H1 (cell line): Measurements from ENCODE around the gene ZFAND6. TPM values are rescaled to one million over a fixed set of nuclear protein-coding genes. Genes with fewer than 3 reads are reported as not detected.

Experiments used
- CTCF ChIA-PET: fragments of 300-600 bp; sonication (Branson Sonifier 250); formaldehyde crosslinking; loops from one replicate; lab custom pipeline; 2021; ENCODE audit not compliant: partially characterized antibody; lab: Charles Lee
- POLR2A ChIA-PET: fragments of 300-600 bp; sonication (Branson Sonifier 250); formaldehyde crosslinking; loops from one replicate; lab custom pipeline; 2021; ENCODE audit warnings: inconsistent platforms; ENCODE audit not compliant: partially characterized antibody; lab: Charles Lee
- DNase-seq, 2 experiments: peaks; one replicate each; pipeline versions ENCODE4 v3.0.0 to v3.0.0-alpha.2; 2010 to 2022; ENCODE audit warnings: low spot score in 2 of 2, low read depth in 1 of 2, mixed read lengths in 1 of 2
- FAIRE-seq: peaks from 2 replicates; lab custom pipeline; 2011; peaks lifted over from hg19 to GRCh38; lab: Jason Lieb, UNC
- H2AFZ ChIP-seq: 2 replicates; pipeline ENCODE4 v1.8.1; 2012; ENCODE audit warnings: low read length, inconsistent platforms
- H2AK5ac ChIP-seq: 2 replicates; pipeline ENCODE4 v1.6.1; 2013; ENCODE audit warnings: low read depth, low read length
- H2BK120ac ChIP-seq: replicated peaks from 2 replicates; pipeline ENCODE3; 2013; ENCODE audit warnings: low read depth, low read length, inconsistent platforms
- H2BK12ac ChIP-seq: 2 replicates; pipeline ENCODE4 v1.6.1; 2013; ENCODE audit warnings: low read depth, low read length
- H2BK15ac ChIP-seq: 2 replicates; pipeline ENCODE4 v1.6.1; 2013; ENCODE audit warnings: low read length
- H2BK20ac ChIP-seq: 2 replicates; pipeline ENCODE4 v1.6.1; 2013; ENCODE audit warnings: low read length
- H2BK5ac ChIP-seq: 2 replicates; pipeline ENCODE4 v1.6.1; 2013; ENCODE audit warnings: low read depth, low read length
- H3K14ac ChIP-seq: 2 replicates; pipeline ENCODE4 v1.6.1; 2013; ENCODE audit warnings: inconsistent platforms; ENCODE audit not compliant: insufficient read length
- H3K18ac ChIP-seq: 2 replicates; pipeline ENCODE4 v1.6.1; 2013; ENCODE audit warnings: low read length; ENCODE audit errors: extremely low read depth
- H3K23ac ChIP-seq: 2 replicates; pipeline ENCODE4 v1.6.1; 2013; ENCODE audit warnings: inconsistent platforms; ENCODE audit not compliant: insufficient read length
- H3K23me2 ChIP-seq: 2 replicates; pipeline ENCODE4 v1.6.1; 2013; ENCODE audit warnings: low read depth, low read length
- H3K27ac ChIP-seq: 2 replicates; pipeline ENCODE4 v1.6.1; 2011; ENCODE audit warnings: low read depth, low read length, inconsistent platforms
- H3K27me3 ChIP-seq, 4 experiments: replicated peaks in 1 of 4; 1 replicate in 1 of 4; 2 replicates in 3 of 4; pipeline versions ENCODE4 v1.6.1 to v1.8.1; 2011 to 2013; ENCODE audit warnings: low read length in 3 of 4, mild to moderate bottlenecking in 3 of 4, inconsistent platforms in 2 of 4, mixed read lengths in 2 of 4, moderate library complexity in 1 of 4; ENCODE audit not compliant: control insufficient read depth in 3 of 4, insufficient read depth in 3 of 4; ENCODE audit errors: extremely low read depth in 1 of 4
- H3K36me3 ChIP-seq, 4 experiments: 2 replicates each; pipeline versions ENCODE4 v1.6.1 to v1.8.1; 2011 to 2013; ENCODE audit warnings: mild to moderate bottlenecking in 4 of 4, low read length in 3 of 4, moderate library complexity in 2 of 4, control low read depth in 1 of 4, inconsistent platforms in 1 of 4; ENCODE audit not compliant: insufficient read depth in 4 of 4, control insufficient read depth in 2 of 4
- H3K4ac ChIP-seq: replicated peaks from 2 replicates; pipeline ENCODE3; 2013; ENCODE audit warnings: low read length, low read depth, mixed read lengths, inconsistent platforms; ENCODE audit not compliant: insufficient read length
- H3K4me1 ChIP-seq, 4 experiments: replicated peaks in 1 of 4; 1 replicate in 1 of 4; 2 replicates in 3 of 4; pipeline versions ENCODE4 v1.6.1 to v1.8.1; 2011 to 2013; ENCODE audit warnings: low read length in 3 of 4, inconsistent platforms in 2 of 4, mixed read lengths in 1 of 4; ENCODE audit not compliant: insufficient read depth in 4 of 4, control insufficient read depth in 3 of 4
- H3K4me2 ChIP-seq, 2 experiments: 2 replicates each; pipeline versions ENCODE4 v1.6.1 to v1.8.1; 2011 to 2013; ENCODE audit warnings: low read depth in 2 of 2, low read length in 2 of 2, control low read depth in 1 of 2, inconsistent platforms in 1 of 2, mild to moderate bottlenecking in 1 of 2; ENCODE audit not compliant: insufficient read depth in 1 of 2
- H3K4me3 ChIP-seq, 4 experiments: fragments of 200-600, 300-600 bp in 1 of 4; sonication (generic), shearing (Covaris generic), sonication (Bioruptor Twin) in 1 of 4; 2 replicates each; pipeline versions ENCODE4 v1.5.1 to v1.8.1; 2011 to 2016; ENCODE audit warnings: low read length in 4 of 4, low read depth in 3 of 4, control low read depth in 2 of 4, inconsistent platforms in 2 of 4, mild to moderate bottlenecking in 2 of 4, mixed read lengths in 1 of 4, moderate library complexity in 1 of 4; ENCODE audit not compliant: insufficient read depth in 2 of 4; ENCODE audit errors: extremely low read depth in 1 of 4
- H3K56ac ChIP-seq: replicated peaks from 2 replicates; pipeline ENCODE3; 2013; ENCODE audit warnings: low read depth, mild to moderate bottlenecking, mixed read lengths, low read length, inconsistent platforms; ENCODE audit not compliant: insufficient read length
- H3K79me1 ChIP-seq: 2 replicates; pipeline ENCODE4 v1.6.1; 2013; ENCODE audit warnings: low read depth, low read length, control low read depth
- H3K79me2 ChIP-seq, 2 experiments: 2 replicates each; pipeline versions ENCODE4 v1.6.1 to v1.8.1; 2012 to 2013; ENCODE audit warnings: low read length in 2 of 2, mild to moderate bottlenecking in 2 of 2, inconsistent platforms in 1 of 2; ENCODE audit not compliant: insufficient read depth in 2 of 2, control insufficient read depth in 1 of 2
- H3K9ac ChIP-seq, 4 experiments: replicated peaks in 1 of 4; 1 replicate in 1 of 4; 2 replicates in 3 of 4; pipeline versions ENCODE4 v1.6.1 to v1.8.1; 2011 to 2013; ENCODE audit warnings: low read depth in 3 of 4, low read length in 3 of 4, control low read depth in 2 of 4, mild to moderate bottlenecking in 2 of 4, moderate library complexity in 2 of 4, inconsistent platforms in 1 of 4; ENCODE audit errors: extremely low read depth in 1 of 4
- H3K9me3 ChIP-seq, 2 experiments: 2 replicates each; pipeline versions ENCODE4 v1.6.1 to v1.8.1; 2012 to 2013; ENCODE audit warnings: mild to moderate bottlenecking in 2 of 2, moderate library complexity in 2 of 2, control low read depth in 1 of 2, inconsistent platforms in 1 of 2, low read depth in 1 of 2, low read length in 1 of 2, mixed read lengths in 1 of 2; ENCODE audit not compliant: insufficient read depth in 2 of 2
- H4K20me1 ChIP-seq, 2 experiments: replicated peaks in 1 of 2; 2 replicates each; pipeline versions ENCODE3 to v1.8.1; 2011 to 2013; ENCODE audit warnings: inconsistent platforms in 2 of 2, low read length in 2 of 2, mild to moderate bottlenecking in 1 of 2; ENCODE audit not compliant: insufficient read depth in 2 of 2, control insufficient read depth in 1 of 2
- H4K5ac ChIP-seq: 2 replicates; pipeline ENCODE4 v1.6.1; 2013; ENCODE audit warnings: low read length, low read depth, mixed read lengths, inconsistent platforms; ENCODE audit not compliant: insufficient read length
- H4K8ac ChIP-seq: 2 replicates; pipeline ENCODE4 v1.8.0; 2013; ENCODE audit warnings: mild to moderate bottlenecking, moderate library complexity, low read length, inconsistent platforms; ENCODE audit not compliant: insufficient read depth; ENCODE audit errors: extremely low read depth
- H4K91ac ChIP-seq: replicated peaks from 2 replicates; pipeline ENCODE3; 2013; ENCODE audit warnings: low read length, mixed read lengths, inconsistent platforms; ENCODE audit not compliant: insufficient read length
- BACH1 ChIP-seq: IDR thresholded peaks from 2 replicates; pipeline ENCODE4 v1.6.1; 2012; ENCODE audit warnings: low read length, improper control_type of control experiment
- CHD1 ChIP-seq: IDR thresholded peaks from 2 replicates; pipeline ENCODE4 v1.6.1; 2012; ENCODE audit warnings: low read depth, low read length, improper control_type of control experiment
- HDAC6 ChIP-seq: IDR thresholded peaks from one replicate; pipeline ENCODE4 v1.7.1; 2012; ENCODE audit warnings: low read depth, mild to moderate bottlenecking, inconsistent platforms, low read length, moderate library complexity
- WGBS, 2 experiments: shearing (Covaris generic) in 1 of 2; methylation state at CpG; one replicate each; pipeline versions ENCODE4 v1.1.6 to v1.1.7; 2013 to 2015; ENCODE audit warnings: low lambda C conversion rate in 2 of 2, mixed read lengths in 2 of 2, inconsistent platforms in 1 of 2, low coverage in 1 of 2, missing lambda C conversion rate in 1 of 2; ENCODE audit not compliant: insufficient replicate concordance in 2 of 2, insufficient coverage in 1 of 2, insufficient read length in 1 of 2; ENCODE audit errors: extremely low coverage in 1 of 2, missing lambda C conversion rate in 1 of 2; 5-methylcytosine and 5-hydroxymethylcytosine counted together
- polyA plus RNA-seq, 7 experiments: library from polyadenylated mRNA; depleted of rRNA in 3 of 7; stranded (reverse) in 5 of 7; unstranded in 2 of 7; fragments of >200 nt in 5 of 7; fragments of 200-250 nt in 2 of 7; gene quantifications; 1 replicate in 5 of 7; 2 replicates in 1 of 7; 4 replicates in 1 of 7; pipeline versions ENCODE4 v1.2.1 to v1.2.3, GENCODE V29; 2011 to 2013; ENCODE audit warnings: missing spikeins in 2 of 7, mixed read lengths in 2 of 7
- total RNA-seq: library from RNA; stranded (reverse); fragmentation: NEBNext Ultra II Directional; extraction: Animal tissue kit (Norgen Biotek cat#: 25700); gene quantifications from 2 replicates; pipeline ENCODE4 v1.2.1, GENCODE V29; 2021

Gene ZFAND6
- total and polyA plus RNA-seq, 2 of the 8 experiments (the other 6 are each of a cell fraction or from before 2014, with no cell fraction given), result 136 to 237 TPM

DNA sequence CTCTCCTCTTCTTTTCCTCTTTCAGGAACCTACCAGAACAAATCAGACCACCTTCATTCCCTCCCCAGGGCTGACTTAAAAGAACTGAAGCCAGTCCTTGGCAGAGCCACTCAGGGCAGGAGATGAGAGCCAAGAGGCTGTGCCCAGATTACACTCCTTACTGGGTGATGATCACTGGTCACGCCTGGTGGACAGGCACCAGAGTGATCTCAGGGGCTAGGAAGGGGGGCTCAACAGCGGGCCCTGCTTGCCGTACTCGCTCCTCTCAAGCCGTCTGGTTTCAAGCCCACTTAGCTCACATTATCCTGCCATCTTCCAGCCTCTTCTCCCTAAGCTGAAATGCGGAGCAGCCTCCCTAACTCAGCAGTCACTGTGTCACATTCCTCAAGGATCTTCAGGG lies 91.7 kb downstream of the ZFAND6 start:
- ChIA-PET CTCF (interaction anchor here (1.5 to 1.8 kb wide), 2 partner anchors 60 to 63 kb away, joined by 3 to 5 read pairs; no protein-coding TSS in a partner anchor), POLR2A (interaction anchor here (2.2 kb wide), 1 partner anchor 10 kb away, joined by 11 read pairs; no protein-coding TSS in a partner anchor)
- Histone ChIP-seq H2BK120ac (no peak overlapping the region), H3K56ac (no peak overlapping the region), H2AFZ (no peak overlapping the region), H3K36me3 (no peaks in the 10 kb centered on the region), H4K91ac (no peak overlapping the region), H3K18ac (no peak overlapping the region), H2BK15ac (no peak overlapping the region), H4K5ac (no peak overlapping the region), H2BK12ac (no peak overlapping the region; the same call in 1 of the 2 replicates), H3K23ac (no peak overlapping the region), H2BK5ac (no peak overlapping the region), H3K27me3 (peaks cover 0 to 2% (median 0%) of the 10 kb centered on the region in 4 experiments; a peak in 2 of 7 replicates), H3K79me2 (no peaks in the 10 kb centered on the region), H3K4me2 (peak overlapping the region in 1 of 2 experiments; percentile 93; a peak in 1 of 4 replicates), H4K20me1 (peaks cover 0 to 3% of the 10 kb centered on the region in 2 experiments), H3K27ac (no peak overlapping the region), H3K9me3 (no peaks in the 10 kb centered on the region), H3K79me1 (peaks cover 3% of the 10 kb centered on the region; the same call in 1 of the 2 replicates), H2BK20ac (0 out of 2 replicates have a peak overlapping the region, but pooled peaks have one; percentile 49), H3K4ac (no peak overlapping the region), H2AK5ac (no peak overlapping the region), H3K9ac (no peak overlapping the region), H3K23me2 (peaks cover 9% of the 10 kb centered on the region), H3K4me1 (peaks cover 0 to 12% (median 2%) of the 10 kb centered on the region in 4 experiments; a peak in 3 of 7 replicates), H3K14ac (no peak overlapping the region), H4K8ac (no peak overlapping the region), H3K4me3 (no peak overlapping the region)
- DNase-seq (no peak), FAIRE-seq (no peak)
- WGBS, 2 experiments, result 87% methylated on average over 6 of the region's 6 CpGs; no CpG with 5 or more reads in 1 of the 2 experiments
- TF ChIP-seq CHD1 (no peak), HDAC6 (no peak), BACH1 (no peak)
